ENCODE data around the gene RBMS1. TPM values are rescaled to one million over a fixed set of nuclear protein-coding genes. Genes with fewer than 3 reads are reported as not detected.
A peak's percentile ranks its signal among the peaks of the same experiment; 100 is the strongest.

Gene RBMS1
- total RNA-seq, 3 donors from 2014 or later (not counting 1 experiment from before 2014, with no cell fraction given) = 111 to 167 (median 132) TPM

- peaks cover 17% of the 10 kb centered on the region for H3K4me1 ChIP-seq (ENCODE audit: control insufficient read depth, insufficient read depth, low read length)
- H3K4me3 ChIP-seq (ENCODE audit: low read length) = no peak overlapping the region
- Mint-ChIP-seq H3K9me3 (no peaks in the 10 kb centered on the region), H3K27me3 (ENCODE audit: low read depth in 2 of 2) (no peaks in the 10 kb centered on the region), H3K27ac (no peak overlapping the region), H3K4me1 (peaks cover 16 to 18% of the 10 kb centered on the region in 2 donors), H3K4me3 (no peak overlapping the region), H3K36me3 (no peaks in the 10 kb centered on the region)
- 93% methylated on average over 1 of the region's 1 CpG for WGBS (ENCODE audit: insufficient coverage)
- no peak overlapping the region for H3K27ac ChIP-seq (ENCODE audit: low read length)
- no peaks in the 10 kb centered on the region for H3K9me3 ChIP-seq (ENCODE audit: control insufficient read depth, insufficient read depth, low read length)
- H3K36me3 ChIP-seq (ENCODE audit: control insufficient read depth, insufficient read depth, low read length) = no peaks in the 10 kb centered on the region
- no peak for TF ChIP-seq CTCF (IDR thresholded peaks at IDR 0.05)
- peak in 1 of 2 donors; percentile 37 for DNase-seq
- ATAC-seq = no peak
- no peaks in the 10 kb centered on the region for H3K27me3 ChIP-seq (ENCODE audit: control insufficient read depth, insufficient read depth, low read length)
- intact Hi-C loops (cut with micrococcal nuclease) = no loop called here
Observed at GRCh38 chr2:160459538-160460332, 33.9 kb downstream of the RBMS1 start.

GRCh38 chr2:160458718-160459453 is 34.7 kb downstream of the RBMS1 start:
- Histone ChIP-seq H3K27ac (ENCODE audit: low read length) (no peak overlapping the region), H3K27me3 (ENCODE audit: control insufficient read depth, insufficient read depth, low read length) (no peaks in the 10 kb centered on the region), H3K36me3 (ENCODE audit: control insufficient read depth, insufficient read depth, low read length) (no peaks in the 10 kb centered on the region), H3K9me3 (ENCODE audit: control insufficient read depth, insufficient read depth, low read length) (no peaks in the 10 kb centered on the region), H3K4me3 (ENCODE audit: low read length) (no peak overlapping the region), H3K4me1 (ENCODE audit: control insufficient read depth, insufficient read depth, low read length) (peaks cover 19% of the 10 kb centered on the region)
- intact Hi-C loops (cut with micrococcal nuclease) = no loop called here
- Mint-ChIP-seq H3K4me1 (peaks cover 15 to 16% of the 10 kb centered on the region in 2 donors), H3K9me3 (no peaks in the 10 kb centered on the region), H3K36me3 (no peaks in the 10 kb centered on the region), H3K27ac (no peak overlapping the region), H3K4me3 (no peak overlapping the region), H3K27me3 (ENCODE audit: low read depth in 2 of 2) (no peaks in the 10 kb centered on the region)
- TF ChIP-seq CTCF (IDR thresholded peaks at IDR 0.05) = no peak
- 97% methylated on average over 8 of the region's 10 CpGs for WGBS (ENCODE audit: insufficient coverage)
- ATAC-seq = no peak
- no peak for DNase-seq

GRCh38 chr2:160457588-160457987 is 36.0 kb downstream of the RBMS1 start:
- no peaks in the 10 kb centered on the region for H3K9me3 Mint-ChIP-seq
- intact Hi-C loops (cut with micrococcal nuclease) = no loop called here
- H3K9me3 ChIP-seq (ENCODE audit: control insufficient read depth, insufficient read depth, low read length) = no peaks in the 10 kb centered on the region
- no peaks in the 10 kb centered on the region for H3K27me3 Mint-ChIP-seq (ENCODE audit: low read depth in 2 of 2)
- H3K27me3 ChIP-seq (ENCODE audit: control insufficient read depth, insufficient read depth, low read length) = no peaks in the 10 kb centered on the region
- WGBS (ENCODE audit: insufficient coverage) = 36% methylated on average over 5 of the region's 5 CpGs
- H3K4me1 Mint-ChIP-seq = peaks cover 14 to 16% of the 10 kb centered on the region in 2 donors
- H3K36me3 ChIP-seq (ENCODE audit: control insufficient read depth, insufficient read depth, low read length) = no peaks in the 10 kb centered on the region
- no peak for TF ChIP-seq CTCF (IDR thresholded peaks at IDR 0.05)
- peak; percentile 23 to 46 for DNase-seq
- no peak overlapping the region for H3K27ac ChIP-seq (ENCODE audit: low read length)
- no peaks in the 10 kb centered on the region for H3K36me3 Mint-ChIP-seq
- peaks cover 19% of the 10 kb centered on the region for H3K4me1 ChIP-seq (ENCODE audit: control insufficient read depth, insufficient read depth, low read length)
- H3K27ac Mint-ChIP-seq = peak overlapping the region; percentile 15 to 52
- no peak overlapping the region for H3K4me3 ChIP-seq (ENCODE audit: low read length)
- no peak overlapping the region for H3K4me3 Mint-ChIP-seq
- ATAC-seq = peak; percentile 78 to 94 (median 92)
